Bronchial epithelial cell (primary cell): Measurements from ENCODE around the gene CDON. TPM values are rescaled to one million over a fixed set of nuclear protein-coding genes. Genes with fewer than 3 reads are reported as not detected.
A peak's percentile ranks its signal among the peaks of the same experiment; 100 is the strongest.

Experiments used
- DNase-seq: peaks from one replicate; pipeline ENCODE4 v3.0.0-alpha.2; 2010; ENCODE audit warnings: low read depth
- FAIRE-seq: peaks from 2 replicates; lab custom pipeline; 2011; peaks lifted over from hg19 to GRCh38; lab: Jason Lieb, UNC
- H3K27me3 ChIP-seq: 2 replicates; pipeline ENCODE4 v1.5.1; 2011; ENCODE audit warnings: low read length; ENCODE audit not compliant: control insufficient read depth, insufficient read depth
- H3K36me3 ChIP-seq: 2 replicates; pipeline ENCODE4 v1.5.1; 2011; ENCODE audit warnings: low read length; ENCODE audit not compliant: control insufficient read depth, insufficient read depth
- H3K4me3 ChIP-seq: 2 replicates; pipeline ENCODE4 v1.5.1; 2011; ENCODE audit warnings: mild to moderate bottlenecking, low read depth, low read length, control low read depth
- total RNA-seq: library from RNA; depleted of rRNA; stranded (reverse); fragments of >200 nt; gene quantifications from 2 replicates; pipeline ENCODE4 v1.2.1, GENCODE V29; 2014
- TF ChIP-seq, protein P1 (sequence below): IDR thresholded peaks from 2 replicates; pipeline ENCODE4 v1.5.1; 2011; ENCODE audit warnings: mild to moderate bottlenecking, moderate library complexity, low read length, control low read depth, inconsistent platforms; ENCODE audit not compliant: insufficient read depth, severe bottlenecking

CDON gene
- total RNA-seq, 1 donor from 2014 or later = 2.9 TPM

DNA sequence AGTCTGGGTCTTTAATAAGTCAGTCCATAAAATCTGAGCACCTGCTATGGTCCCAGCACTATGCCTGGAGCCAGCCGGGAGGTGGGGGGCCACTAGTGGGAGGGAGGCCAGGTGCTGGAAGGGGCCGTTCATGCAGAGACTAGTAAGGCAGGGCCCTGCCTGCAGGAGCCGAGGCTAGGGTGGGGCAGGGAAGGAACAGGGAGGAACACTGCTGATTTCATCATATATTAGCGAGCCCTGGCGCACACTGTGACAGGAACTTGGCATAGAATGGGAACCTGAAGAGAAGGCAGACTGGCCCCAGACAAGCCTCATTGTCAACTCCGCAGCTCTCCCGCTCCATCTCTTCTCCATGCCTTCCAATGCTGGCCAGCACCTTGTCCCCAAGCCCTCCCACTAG, 109.7 kb downstream of the CDON start:
- no peak for DNase-seq
- TF ChIP-seq, protein P1, sequence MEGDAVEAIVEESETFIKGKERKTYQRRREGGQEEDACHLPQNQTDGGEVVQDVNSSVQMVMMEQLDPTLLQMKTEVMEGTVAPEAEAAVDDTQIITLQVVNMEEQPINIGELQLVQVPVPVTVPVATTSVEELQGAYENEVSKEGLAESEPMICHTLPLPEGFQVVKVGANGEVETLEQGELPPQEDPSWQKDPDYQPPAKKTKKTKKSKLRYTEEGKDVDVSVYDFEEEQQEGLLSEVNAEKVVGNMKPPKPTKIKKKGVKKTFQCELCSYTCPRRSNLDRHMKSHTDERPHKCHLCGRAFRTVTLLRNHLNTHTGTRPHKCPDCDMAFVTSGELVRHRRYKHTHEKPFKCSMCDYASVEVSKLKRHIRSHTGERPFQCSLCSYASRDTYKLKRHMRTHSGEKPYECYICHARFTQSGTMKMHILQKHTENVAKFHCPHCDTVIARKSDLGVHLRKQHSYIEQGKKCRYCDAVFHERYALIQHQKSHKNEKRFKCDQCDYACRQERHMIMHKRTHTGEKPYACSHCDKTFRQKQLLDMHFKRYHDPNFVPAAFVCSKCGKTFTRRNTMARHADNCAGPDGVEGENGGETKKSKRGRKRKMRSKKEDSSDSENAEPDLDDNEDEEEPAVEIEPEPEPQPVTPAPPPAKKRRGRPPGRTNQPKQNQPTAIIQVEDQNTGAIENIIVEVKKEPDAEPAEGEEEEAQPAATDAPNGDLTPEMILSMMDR = no peak
- no peak for FAIRE-seq
- H3K27me3 ChIP-seq = no peaks in the 10 kb centered on the region
- H3K36me3 ChIP-seq = no peaks in the 10 kb centered on the region
- no peak overlapping the region for H3K4me3 ChIP-seq

- TF ChIP-seq, protein P1 = no peak
- Histone ChIP-seq H3K4me3 (no peak overlapping the region), H3K36me3 (no peaks in the 10 kb centered on the region), H3K27me3 (no peaks in the 10 kb centered on the region)
- no peak for FAIRE-seq
- DNase-seq = peak; percentile 46
Observed at GRCh38 chr11:125952559-125952958, 110.1 kb downstream of the CDON start.

GRCh38 chr11:125951731-125952130, 110.9 kb downstream of the CDON start:
- FAIRE-seq (no peak), DNase-seq (no peak)
- Histone ChIP-seq H3K27me3 (no peaks in the 10 kb centered on the region), H3K36me3 (no peaks in the 10 kb centered on the region), H3K4me3 (no peak overlapping the region)
- TF ChIP-seq, protein P1 = no peak

GRCh38 chr11:125950696-125951651, 111.7 kb downstream of the CDON start:
- FAIRE-seq = no peak
- H3K27me3 ChIP-seq = no peaks in the 10 kb centered on the region
- TF ChIP-seq, protein P1 = no peak
- no peaks in the 10 kb centered on the region for H3K36me3 ChIP-seq
- H3K4me3 ChIP-seq = no peak overlapping the region
- no peak for DNase-seq

GRCh38 chr11:125950178-125950490, 112.5 kb downstream of the CDON start:
- no peaks in the 10 kb centered on the region for H3K36me3 ChIP-seq
- H3K27me3 ChIP-seq = no peaks in the 10 kb centered on the region
- TF ChIP-seq, protein P1 = no peak
- no peak overlapping the region for H3K4me3 ChIP-seq
- DNase-seq = no peak
- FAIRE-seq = no peak
